GM18951 (cell line): ENCODE results near the gene SPINT2.

Experiments
- POLR2A ChIP-seq: IDR thresholded peaks from 4 replicates; pipeline ENCODE4 v1.6.1; 2011; ENCODE audit warnings: mild to moderate bottlenecking; ENCODE audit not compliant: insufficient read length, insufficient read depth; ENCODE audit errors: extremely low read depth
- in situ Hi-C: fragments of 300-500 bp; cut with MboI; formaldehyde crosslinking; loops from one replicate; pipeline ENCODE4 v1.12.0; 2022; ENCODE audit warnings: low sequenced_read_pairs, mixed read lengths, inconsistent platforms; ENCODE audit not compliant: unreplicated experiment

SPINT2 gene

DNA sequence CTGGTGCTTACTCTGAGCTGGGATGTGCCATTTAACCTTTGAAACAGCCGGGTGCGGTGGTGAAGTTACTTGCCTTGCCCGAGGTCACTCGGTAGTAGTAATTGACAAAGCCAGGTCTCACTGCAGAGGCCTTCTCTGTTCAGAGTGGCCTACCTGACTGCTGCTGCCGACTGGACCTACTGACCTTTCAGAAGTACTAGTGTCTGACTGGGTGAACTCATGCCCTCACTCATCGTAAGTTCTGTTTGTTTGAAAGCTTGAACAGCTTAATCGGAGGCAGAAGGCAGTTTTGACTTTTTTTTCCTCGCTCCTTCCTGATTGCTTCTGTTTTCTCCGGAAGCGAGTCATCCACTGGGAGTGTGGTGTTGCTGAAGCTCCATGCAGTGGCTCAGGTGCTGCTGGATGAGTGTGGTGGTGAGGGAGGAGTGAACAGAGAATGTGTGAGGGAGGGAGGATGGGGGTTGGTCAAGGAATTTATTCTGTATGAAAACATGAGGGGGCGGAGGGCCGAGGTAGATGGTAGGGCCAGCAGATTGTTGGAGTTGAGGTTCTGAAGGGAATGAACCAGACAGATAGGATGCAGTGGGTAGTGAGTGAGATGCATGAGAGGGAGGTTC is 2.7 kb downstream of the SPINT2 start:
- TF ChIP-seq POLR2A, result no peak
- in situ Hi-C loops, result no loop called here

DNA sequence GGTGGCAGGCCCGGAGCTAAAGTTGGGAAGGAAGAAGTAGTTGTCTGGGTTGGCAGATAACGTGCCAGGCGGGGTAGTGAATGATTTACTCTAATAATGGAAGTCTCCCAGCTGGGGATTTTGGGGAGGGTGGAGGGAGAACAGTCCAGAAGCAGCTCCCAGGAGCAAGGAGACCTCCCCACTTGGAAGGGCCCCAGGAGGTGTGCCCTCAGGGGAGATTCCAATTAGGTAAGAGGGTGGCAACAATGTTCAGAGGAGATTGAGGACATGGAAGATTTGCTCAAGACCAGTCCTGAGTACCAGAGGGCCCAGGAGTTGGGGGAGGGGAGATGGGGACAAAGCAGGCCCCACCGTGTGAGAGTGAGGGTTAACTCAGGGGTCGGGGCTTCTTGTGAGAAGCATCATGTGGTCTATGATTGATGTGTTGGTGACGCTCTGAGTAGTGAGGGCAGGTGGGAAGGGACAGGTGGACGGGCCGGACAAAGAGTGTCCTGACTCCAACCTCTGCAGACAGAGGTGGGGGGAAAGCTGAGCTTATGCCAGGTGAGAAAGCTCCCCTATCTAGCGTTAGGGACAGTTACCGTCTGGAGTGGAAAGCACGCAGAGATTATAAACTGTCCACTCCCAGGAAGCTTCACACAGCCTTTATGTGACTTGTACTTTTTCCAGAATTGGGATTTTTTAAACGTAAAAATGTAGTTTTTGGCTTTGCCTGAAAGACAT is 3.5 kb downstream of the SPINT2 start:
- in situ Hi-C loops, result no loop called here
- TF ChIP-seq POLR2A, result no peak

DNA sequence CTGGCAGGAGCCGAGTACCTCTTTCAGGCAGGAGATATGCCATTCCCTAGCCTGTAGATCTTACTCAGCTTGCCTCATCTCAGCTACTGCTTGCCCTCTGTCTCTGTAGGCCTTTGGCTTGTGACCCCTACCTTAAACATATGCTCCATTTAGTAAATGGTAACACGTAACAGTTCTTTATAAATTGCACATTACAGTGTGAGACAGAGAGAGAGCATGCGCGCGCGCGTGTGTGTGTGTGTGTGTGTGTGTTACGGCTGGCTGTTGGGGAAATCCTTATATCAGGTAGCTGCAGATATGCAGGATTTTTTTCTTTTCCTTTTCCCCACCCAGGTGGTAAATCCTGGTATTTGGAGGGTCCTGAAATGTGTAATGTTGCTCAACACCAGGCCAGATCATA is 4.2 kb downstream of the SPINT2 start:
- in situ Hi-C loops, result no loop called here
- TF ChIP-seq POLR2A, result no peak

DNA sequence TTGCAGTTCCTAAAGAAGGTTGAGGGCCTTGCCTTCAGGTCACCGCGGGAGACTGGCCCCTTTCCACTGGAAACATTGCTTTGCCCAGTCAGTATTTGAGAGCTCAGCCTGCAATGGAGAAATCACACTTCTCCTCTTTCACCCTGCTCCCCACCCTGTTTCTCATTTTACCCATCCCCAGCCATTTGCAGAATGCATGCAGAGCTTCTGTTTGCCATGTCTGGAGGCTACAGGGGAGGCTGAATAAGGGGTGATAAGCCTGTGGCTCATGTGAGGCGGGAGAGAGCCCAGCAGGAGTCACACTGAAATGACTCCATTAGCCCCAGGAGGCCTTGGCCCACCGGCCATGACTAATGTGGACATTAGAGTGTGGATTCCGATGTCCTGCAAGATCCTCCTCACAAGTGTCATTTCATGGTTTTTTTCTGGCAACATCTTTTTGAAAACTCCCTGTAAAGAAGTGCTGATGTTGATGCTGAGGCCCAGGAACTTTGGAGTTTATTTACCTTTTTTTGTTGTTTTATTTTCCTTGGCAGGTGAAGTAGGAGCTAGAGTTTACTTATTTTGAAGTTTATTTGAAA is 6.3 kb downstream of the SPINT2 start:
- in situ Hi-C loops, result no loop called here
- no peak for TF ChIP-seq POLR2A

DNA sequence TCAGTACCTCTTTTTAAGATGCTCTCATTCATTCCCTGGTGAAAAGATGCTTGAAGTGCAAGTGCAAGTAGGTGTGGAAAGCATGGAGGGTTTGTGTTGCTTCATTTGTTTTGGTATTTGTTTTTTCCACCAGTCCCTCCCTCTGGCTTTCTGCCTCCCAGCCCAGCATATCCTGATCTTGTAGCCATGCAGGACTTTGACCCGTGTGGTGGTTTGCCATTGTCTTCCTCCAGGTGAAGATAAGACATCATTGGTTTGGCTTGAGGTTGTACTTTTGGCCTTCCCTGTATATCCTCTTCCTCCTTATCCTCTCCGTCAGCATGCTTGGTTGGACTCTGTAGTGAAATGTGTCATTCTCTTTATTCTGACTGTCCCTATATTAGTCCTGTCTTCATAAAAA is 9.1 kb downstream of the SPINT2 start:
- in situ Hi-C loops, result no loop called here

DNA sequence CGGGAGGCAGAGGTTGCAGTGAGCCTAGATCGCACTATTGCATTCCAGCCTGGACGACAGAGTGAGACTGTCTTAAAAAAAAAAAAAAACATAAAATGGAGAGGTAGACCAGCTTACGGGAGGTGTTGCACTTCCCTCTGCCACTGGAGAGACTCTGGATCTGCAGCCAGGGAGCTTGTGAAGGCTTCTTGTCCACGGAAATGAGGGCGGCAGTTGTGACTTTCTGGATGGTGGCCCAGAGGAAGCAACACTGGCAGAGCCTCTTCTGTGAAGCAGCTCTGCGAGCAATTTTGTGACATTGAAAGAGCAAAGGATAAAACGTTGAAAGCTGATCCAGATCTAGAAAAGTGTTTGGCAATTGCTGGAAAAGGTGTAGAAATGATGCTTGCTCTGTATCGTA is 10.4 kb downstream of the SPINT2 start:
- no peak for TF ChIP-seq POLR2A
- in situ Hi-C loops, result no loop called here

More for the DNA sequence above, 9.1 kb downstream of the SPINT2 start:
- no peak for TF ChIP-seq POLR2A

DNA sequence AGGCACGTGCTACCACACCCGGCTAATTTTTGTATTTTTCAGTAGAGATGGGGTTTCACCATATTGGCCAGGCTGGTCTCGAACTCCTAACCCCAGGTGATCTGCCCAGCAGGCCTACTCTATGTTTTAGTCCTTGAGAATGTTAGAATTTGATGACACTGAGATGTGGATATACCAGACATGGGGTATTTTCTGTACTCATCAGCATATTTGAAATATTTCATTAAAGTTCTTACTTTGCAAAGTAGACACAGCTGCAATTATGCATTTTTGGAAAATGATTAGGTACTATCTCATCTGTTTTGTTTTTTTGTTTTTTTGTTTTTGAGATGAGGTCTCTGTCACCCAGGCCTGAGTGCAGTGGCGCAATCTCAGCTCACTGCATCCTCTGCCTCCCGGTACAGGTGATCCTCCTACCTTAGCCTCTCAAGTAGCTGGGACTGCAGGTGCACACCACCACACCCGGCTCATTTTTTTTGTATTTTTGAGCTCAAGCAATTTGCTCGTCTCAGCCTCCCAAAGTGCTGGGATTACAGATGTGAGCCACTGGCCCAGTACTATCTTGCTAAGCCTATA is 12.7 kb downstream of the SPINT2 start:
- no peak for TF ChIP-seq POLR2A
- in situ Hi-C loops, result no loop called here

DNA sequence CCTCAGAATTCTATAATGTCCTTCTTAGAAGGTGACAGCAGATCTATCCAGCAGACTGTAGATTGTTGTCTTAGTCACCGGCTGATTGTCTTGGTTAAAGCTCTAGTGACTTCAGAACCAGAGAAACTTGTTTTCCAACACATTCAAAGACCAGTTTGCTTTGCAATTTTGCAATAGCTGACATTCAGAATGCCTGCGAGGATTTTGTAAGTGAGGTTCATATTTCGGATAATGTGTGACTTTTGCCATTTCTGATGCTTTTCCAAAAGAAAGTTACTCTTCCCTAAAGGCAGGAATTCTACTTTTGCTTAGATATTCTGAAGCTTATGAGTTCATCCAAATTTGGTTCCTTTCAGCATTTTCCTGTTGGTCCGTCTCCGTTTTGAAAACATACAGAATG is 13.2 kb downstream of the SPINT2 start:
- TF ChIP-seq POLR2A, result no peak
- in situ Hi-C loops, result no loop called here

DNA sequence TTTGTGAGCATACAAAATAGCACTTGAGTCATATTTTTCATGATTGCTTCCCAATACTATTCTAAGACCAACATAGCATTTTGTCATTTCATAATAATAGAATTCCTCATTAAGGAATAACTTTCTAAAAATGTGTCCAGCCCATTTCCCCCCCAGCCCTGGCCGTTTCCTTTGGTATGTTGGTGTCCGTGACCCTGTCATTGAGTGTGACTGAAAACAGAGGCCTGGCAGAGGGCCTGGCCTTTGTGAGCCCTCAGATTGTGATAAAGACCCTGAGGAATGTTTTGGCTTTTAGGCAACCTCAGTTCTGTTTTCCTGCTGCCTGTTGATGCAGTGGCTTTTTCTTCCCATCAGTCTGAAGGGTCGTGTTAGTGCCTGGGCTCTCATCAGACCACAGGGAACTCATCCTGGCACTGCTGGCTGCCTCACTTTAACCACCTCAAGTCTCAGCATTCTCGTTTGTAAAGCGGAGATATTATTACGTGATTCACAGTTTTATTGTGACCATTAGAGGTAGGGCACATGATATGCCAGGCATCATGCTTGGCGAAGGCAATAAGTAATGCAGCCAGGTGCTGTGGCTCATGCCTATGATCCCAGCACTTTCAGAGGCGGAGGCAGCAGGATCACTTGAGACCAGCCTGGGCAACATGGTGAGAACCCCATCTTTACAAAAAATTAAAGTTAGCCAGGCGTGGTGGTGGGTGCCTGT is 13.8 kb downstream of the SPINT2 start:
- TF ChIP-seq POLR2A, result no peak
- in situ Hi-C loops, result no loop called here

DNA sequence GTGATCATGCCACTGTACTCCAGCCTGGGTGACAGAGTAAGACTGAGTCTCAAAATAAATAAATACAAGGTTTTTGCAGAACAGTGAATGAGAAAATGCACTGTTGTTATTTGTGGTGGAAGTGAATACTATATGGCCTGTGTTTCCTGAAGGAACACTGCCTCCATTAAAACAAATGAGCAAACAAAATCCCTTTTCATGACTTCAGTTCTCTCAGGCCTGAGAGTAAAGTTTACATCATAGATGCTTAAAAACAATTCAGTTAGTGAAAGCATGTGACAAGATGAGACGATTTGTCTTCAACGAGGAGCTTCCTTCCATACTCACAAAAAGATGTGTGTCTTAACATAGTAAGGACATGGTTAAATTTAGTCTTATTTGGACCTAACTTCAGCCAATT is 14.4 kb downstream of the SPINT2 start:
- in situ Hi-C loops, result no loop called here
- no peak for TF ChIP-seq POLR2A

DNA sequence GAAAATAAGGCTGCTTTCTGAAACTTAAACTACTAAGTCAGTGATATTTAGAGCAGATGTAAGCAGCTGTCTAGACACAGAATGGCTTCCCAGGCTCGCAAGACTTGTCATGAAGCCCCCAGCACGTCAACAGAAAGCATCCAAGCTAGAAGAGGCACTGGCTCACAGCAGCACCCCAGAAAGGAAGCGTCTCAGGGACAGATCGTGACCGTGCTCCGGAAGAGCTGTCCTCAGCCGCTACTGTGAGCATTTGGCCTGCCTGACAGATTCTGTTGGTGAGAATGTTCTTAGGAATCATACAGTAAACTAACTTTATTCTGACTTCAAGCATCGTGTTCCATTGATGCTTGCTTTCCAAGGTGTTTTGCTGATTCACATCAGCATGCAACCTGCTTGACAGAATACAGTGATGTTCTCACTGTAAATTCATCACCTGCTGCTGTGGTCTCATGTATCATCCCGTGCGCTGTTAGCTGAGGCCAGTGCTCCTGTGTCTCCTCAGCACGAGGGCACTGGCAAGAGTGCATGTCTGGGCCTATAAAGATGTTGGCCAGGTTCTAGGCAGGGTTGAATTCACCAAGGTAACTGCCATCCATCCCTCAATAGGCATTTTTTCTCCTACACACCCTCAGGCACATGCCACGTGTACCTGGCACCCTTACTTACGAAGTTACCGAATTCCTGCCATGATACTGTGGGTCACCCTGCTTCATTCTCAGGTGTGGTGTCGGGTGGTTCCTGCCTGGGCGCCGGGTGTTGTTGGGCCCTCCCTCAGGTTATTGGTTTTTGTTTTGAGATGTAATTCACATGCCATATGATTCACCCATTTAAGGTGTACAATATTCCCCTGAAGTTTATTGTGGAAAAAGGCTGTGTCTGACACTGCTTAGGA is 15.9 kb downstream of the SPINT2 start:
- in situ Hi-C loops, result no loop called here
- TF ChIP-seq POLR2A, result no peak

DNA sequence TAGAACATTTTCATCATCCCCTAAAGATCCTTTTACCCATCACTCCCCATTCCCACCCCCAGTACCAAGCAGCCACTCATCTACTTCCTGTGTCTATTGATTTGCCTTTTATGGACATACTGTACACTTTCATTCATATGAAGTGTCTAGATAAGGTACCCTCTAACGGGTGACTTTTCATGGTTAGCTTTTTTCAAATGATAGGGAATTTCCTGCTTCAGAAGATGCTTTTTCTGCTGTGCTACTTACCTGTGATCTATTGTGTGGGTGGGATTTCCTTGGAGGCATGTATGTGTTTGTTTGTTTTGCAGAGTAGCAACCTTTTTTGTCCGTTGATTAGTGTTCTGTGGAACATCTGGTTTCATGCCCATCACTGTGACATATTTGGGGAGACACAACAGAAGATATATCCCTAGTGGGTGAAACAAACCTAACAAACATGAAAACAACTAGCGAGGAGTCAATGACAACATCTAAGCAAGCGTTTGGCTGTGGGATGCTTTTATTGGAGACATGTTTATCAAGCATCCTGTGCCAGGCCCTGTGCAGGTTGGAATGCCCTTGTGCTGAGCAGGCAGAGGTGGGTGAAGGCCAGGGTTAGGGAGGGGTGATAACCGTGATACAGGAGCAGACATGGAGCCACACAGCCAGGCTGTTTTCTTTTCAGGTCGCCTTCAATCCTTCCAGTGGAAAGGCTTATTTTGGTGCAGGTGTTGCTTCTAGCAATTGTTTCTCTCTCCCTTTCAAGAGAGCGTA is 17.6 kb downstream of the SPINT2 start:
- in situ Hi-C loops, result no loop called here
- no peak for TF ChIP-seq POLR2A
